Loucy (cell line): ENCODE measurements around the gene SFRP2.
A peak's percentile ranks its signal among the peaks of the same experiment; 100 is the strongest.

ENCODE experiments used
- H2AFZ ChIP-seq: fragments of 200-600 bp; sonication (generic); 2 replicates; pipeline ENCODE4 v1.6.0; 2016; ENCODE audit warnings: antibody characterized with exemption, mild to moderate bottlenecking, low read length, moderate library complexity
- H3F3A ChIP-seq: fragments of 200-600 bp; 2 replicates; pipeline ENCODE4 v1.6.0; 2016; ENCODE audit warnings: antibody characterized with exemption, low read depth, mild to moderate bottlenecking
- H3K27me3 ChIP-seq: fragments of 200-600 bp; sonication (generic); 2 replicates; pipeline ENCODE4 v1.6.1; 2014; ENCODE audit warnings: low read length, mild to moderate bottlenecking; ENCODE audit not compliant: insufficient read depth, poor library complexity, severe bottlenecking
- H3K36me3 ChIP-seq: fragments of 200-600 bp; sonication (generic); 2 replicates; pipeline ENCODE4 v1.6.1; 2016; ENCODE audit warnings: low read length; ENCODE audit not compliant: insufficient read depth
- H3K4me1 ChIP-seq: fragments of 200-600 bp; sonication (generic); 2 replicates; pipeline ENCODE4 v1.5.1; 2014; ENCODE audit warnings: low read length, mild to moderate bottlenecking; ENCODE audit not compliant: insufficient read depth, poor library complexity, severe bottlenecking
- H3K4me2 ChIP-seq: fragments of 200-600 bp; sonication (generic); 2 replicates; pipeline ENCODE4 v1.6.0; 2014; ENCODE audit warnings: antibody characterized with exemption, low read length, low read depth, mild to moderate bottlenecking; ENCODE audit not compliant: poor library complexity, severe bottlenecking
- H3K4me3 ChIP-seq: fragments of 200-600 bp; sonication (generic); 2 replicates; pipeline ENCODE4 v1.5.1; 2014; ENCODE audit warnings: low read length, mild to moderate bottlenecking, mixed read lengths; ENCODE audit not compliant: poor library complexity, severe bottlenecking
- H3K79me2 ChIP-seq: fragments of 200-600 bp; sonication (generic); 2 replicates; pipeline ENCODE4 v1.6.1; 2014; ENCODE audit warnings: low read length; ENCODE audit not compliant: insufficient read depth
- H3K9ac ChIP-seq: fragments of 200-600 bp; sonication (generic); 2 replicates; pipeline ENCODE4 v1.6.0; 2014; ENCODE audit warnings: mild to moderate bottlenecking, low read depth, low read length, moderate library complexity; ENCODE audit not compliant: poor library complexity, severe bottlenecking
- H3K9me2 ChIP-seq: fragments of 200-600 bp; sonication (generic); replicated peaks from 2 replicates; pipeline ENCODE4 v1.6.1; 2016; ENCODE audit warnings: low read depth, low read length, mixed read lengths
- H3K9me3 ChIP-seq: fragments of 200-600 bp; sonication (generic); 2 replicates; pipeline ENCODE4 v1.6.1; 2014; ENCODE audit warnings: mild to moderate bottlenecking, antibody characterized with exemption, low read length, low read depth; ENCODE audit not compliant: insufficient read depth
- H4K20me1 ChIP-seq: fragments of 200-600 bp; sonication (generic); 2 replicates; pipeline ENCODE4 v1.6.0; 2014; ENCODE audit warnings: antibody characterized with exemption, low read length, mild to moderate bottlenecking; ENCODE audit not compliant: insufficient read depth, poor library complexity, severe bottlenecking
- CTCF ChIP-seq: fragments of 200-600 bp; sonication (generic); conservative IDR thresholded peaks from 2 replicates; pipeline ENCODE4 v1.5.1; 2014; ENCODE audit warnings: mild to moderate bottlenecking, antibody characterized with exemption, low read length
- EZH2phosphoT487 ChIP-seq: fragments of 200-600 bp; IDR thresholded peaks from 2 replicates; pipeline ENCODE4 v1.6.1; 2018; ENCODE audit warnings: antibody characterized with exemption, mild to moderate bottlenecking, moderate library complexity, borderline replicate concordance

Gene SFRP2

GRCh38 chr4:153809307-153809706 is 20.4 kb upstream of the SFRP2 start:
- no peak for TF ChIP-seq CTCF
- no peak for TF ChIP-seq EZH2phosphoT487
- Histone ChIP-seq H3K36me3 (no peaks in the 10 kb centered on the region), H2AFZ (no peak overlapping the region), H3F3A (peaks cover 6% of the 10 kb centered on the region), H3K9ac (no peak overlapping the region), H3K79me2 (no peaks in the 10 kb centered on the region), H3K9me3 (no peaks in the 10 kb centered on the region), H3K4me2 (peak overlapping the region; percentile 36), H4K20me1 (no peaks in the 10 kb centered on the region), H3K4me1 (peaks cover 33% of the 10 kb centered on the region), H3K27me3 (no peaks in the 10 kb centered on the region), H3K9me2 (no peaks in the 10 kb centered on the region), H3K4me3 (no peak overlapping the region)

GRCh38 chr4:153808175-153808574 is 19.3 kb upstream of the SFRP2 start:
- no peak overlapping the region for H3K9ac ChIP-seq
- no peaks in the 10 kb centered on the region for H3K36me3 ChIP-seq
- H3K4me3 ChIP-seq: no peak overlapping the region
- no peaks in the 10 kb centered on the region for H4K20me1 ChIP-seq
- TF ChIP-seq CTCF (no peak), EZH2phosphoT487 (no peak)
- peaks cover 6% of the 10 kb centered on the region for H3F3A ChIP-seq
- H3K9me3 ChIP-seq: no peaks in the 10 kb centered on the region
- no peaks in the 10 kb centered on the region for H3K9me2 ChIP-seq
- H3K79me2 ChIP-seq: no peaks in the 10 kb centered on the region
- H2AFZ ChIP-seq: no peak overlapping the region
- H3K27me3 ChIP-seq: no peaks in the 10 kb centered on the region
- H3K4me1 ChIP-seq: peaks cover 34% of the 10 kb centered on the region
- H3K4me2 ChIP-seq: peak overlapping the region; percentile 12

GRCh38 chr4:153806073-153806472 is 17.2 kb upstream of the SFRP2 start:
- H3K27me3 ChIP-seq: no peaks in the 10 kb centered on the region

More at GRCh38 chr4:153806073-153806472, 17.2 kb upstream of the SFRP2 start:
- Histone ChIP-seq H3K9ac (no peak overlapping the region), H3K36me3 (no peaks in the 10 kb centered on the region), H3K79me2 (no peaks in the 10 kb centered on the region), H3K4me3 (no peak overlapping the region), H3K9me3 (no peaks in the 10 kb centered on the region), H2AFZ (no peak overlapping the region), H3K4me1 (peaks cover 34% of the 10 kb centered on the region), H3K4me2 (no peak overlapping the region), H4K20me1 (no peaks in the 10 kb centered on the region), H3K9me2 (no peaks in the 10 kb centered on the region), H3F3A (peaks cover 6% of the 10 kb centered on the region)
- TF ChIP-seq CTCF (no peak), EZH2phosphoT487 (no peak)
